Stimulated activated effector memory CD8-positive, alpha-beta T cell treated with anti-CD3 and anti-CD28 coated beads, Interleukin-12 subunit alpha, Interleukin-12 subunit beta, amount 100 ng/mL, for 72 hours (primary cell): Measurements from ENCODE around the gene GATC.

Experiments
- ATAC-seq: fragments of 150-1000 bp; cut with Tn5 transposase; 2 replicates; pipeline ENCODE4 v1.10.0; 2021
- DNase-seq, 2 donors: peaks; one replicate each; pipeline ENCODE4 v3.0.0; 2021 to 2022; ENCODE audit warnings: low spot score in 2 of 2
- H3K27ac Mint-ChIP-seq: one replicate; pipeline ENCODE4 v1.8.0; 2022; ENCODE audit warnings: mild to moderate bottlenecking, mixed read lengths
- H3K36me3 Mint-ChIP-seq: one replicate; pipeline ENCODE4 v1.8.0; 2022; ENCODE audit warnings: mild to moderate bottlenecking, mixed read lengths
- H3K4me1 Mint-ChIP-seq: one replicate; pipeline ENCODE4 v1.8.0; 2022; ENCODE audit warnings: mixed read lengths
- H3K4me3 Mint-ChIP-seq: one replicate; pipeline ENCODE4 v1.8.0; 2022; ENCODE audit warnings: mild to moderate bottlenecking, mixed read lengths
- H3K9me3 Mint-ChIP-seq: one replicate; pipeline ENCODE4 v1.8.0; 2022; ENCODE audit warnings: mixed read lengths

GATC gene

GRCh38 chr12:120445911-120446843 is at the start of gene GATC, which contains the start of gene TRIAP1:
GATC (plus strand) TSS chr12:120446444; CDS start chr12:120446481, 37 bp downstream.
TRIAP1 (minus strand) TSS chr12:120446384; CDS start chr12:120446372, 12 bp downstream.
- DNase-seq (peak; percentile 92 to 95), ATAC-seq (peak; percentile 99)
- Mint-ChIP-seq H3K4me1 (peaks cover 20% of the 10 kb centered on the region), H3K36me3 (peaks cover 95% of the 10 kb centered on the region), H3K9me3 (no peaks in the 10 kb centered on the region), H3K4me3 (peak within 1 kb of the TSS; percentile 95), H3K27ac (peak within 1 kb of the TSS; percentile 98)

- H3K4me1 Mint-ChIP-seq = peaks cover 5% of the 10 kb centered on the region
- H3K36me3 Mint-ChIP-seq = no peaks in the 10 kb centered on the region
- H3K27ac Mint-ChIP-seq = no peak overlapping the region
- no peaks in the 10 kb centered on the region for H3K9me3 Mint-ChIP-seq
- H3K4me3 Mint-ChIP-seq = no peak overlapping the region
- DNase-seq (no peak), ATAC-seq (no peak)
These were observed 48.3 kb upstream of the GATC start for GRCh38 chr12:120397824-120398540.

- no peaks in the 10 kb centered on the region for H3K9me3 Mint-ChIP-seq
- no peaks in the 10 kb centered on the region for H3K36me3 Mint-ChIP-seq
- no peak overlapping the region for H3K27ac Mint-ChIP-seq
- no peak overlapping the region for H3K4me3 Mint-ChIP-seq
- ATAC-seq = peak; percentile 88
- H3K4me1 Mint-ChIP-seq = peaks cover 4% of the 10 kb centered on the region
- no peak for DNase-seq
These were observed 46.7 kb upstream of the GATC start for GRCh38 chr12:120399531-120399930.

- Mint-ChIP-seq H3K36me3 (no peaks in the 10 kb centered on the region), H3K9me3 (no peaks in the 10 kb centered on the region), H3K4me3 (no peak overlapping the region), H3K4me1 (no peaks in the 10 kb centered on the region), H3K27ac (no peak overlapping the region)
- DNase-seq = no peak
- ATAC-seq = no peak
These were observed 44.0 kb upstream of the GATC start for GRCh38 chr12:120402217-120402616.

GRCh38 chr12:120403869-120404268 is 42.4 kb upstream of the GATC start:
- ATAC-seq = no peak
- H3K4me1 Mint-ChIP-seq = no peaks in the 10 kb centered on the region
- H3K9me3 Mint-ChIP-seq = no peaks in the 10 kb centered on the region
- no peak overlapping the region for H3K27ac Mint-ChIP-seq
- DNase-seq = no peak
- H3K4me3 Mint-ChIP-seq = no peak overlapping the region
- no peaks in the 10 kb centered on the region for H3K36me3 Mint-ChIP-seq

- no peak overlapping the region for H3K27ac Mint-ChIP-seq
- DNase-seq (no peak), ATAC-seq (no peak)
- no peaks in the 10 kb centered on the region for H3K36me3 Mint-ChIP-seq
- H3K9me3 Mint-ChIP-seq = no peaks in the 10 kb centered on the region
- H3K4me1 Mint-ChIP-seq = no peaks in the 10 kb centered on the region
- no peak overlapping the region for H3K4me3 Mint-ChIP-seq
These were observed 42.0 kb upstream of the GATC start for GRCh38 chr12:120404271-120404670.

GRCh38 chr12:120406069-120406468 is 40.2 kb upstream of the GATC start:
- Mint-ChIP-seq H3K36me3 (no peaks in the 10 kb centered on the region), H3K27ac (no peak overlapping the region), H3K4me3 (no peak overlapping the region), H3K9me3 (no peaks in the 10 kb centered on the region), H3K4me1 (no peaks in the 10 kb centered on the region)
- ATAC-seq = no peak
- DNase-seq = no peak

GRCh38 chr12:120406553-120406952 is 39.7 kb upstream of the GATC start:
- ATAC-seq (no peak), DNase-seq (no peak)
- no peaks in the 10 kb centered on the region for H3K9me3 Mint-ChIP-seq
- no peak overlapping the region for H3K4me3 Mint-ChIP-seq
- no peak overlapping the region for H3K27ac Mint-ChIP-seq
- H3K4me1 Mint-ChIP-seq = no peaks in the 10 kb centered on the region
- no peaks in the 10 kb centered on the region for H3K36me3 Mint-ChIP-seq

GRCh38 chr12:120408771-120409170 is 37.5 kb upstream of the GATC start:
- ATAC-seq (no peak), DNase-seq (no peak)
- H3K4me1 Mint-ChIP-seq = no peaks in the 10 kb centered on the region
- no peak overlapping the region for H3K27ac Mint-ChIP-seq
- no peak overlapping the region for H3K4me3 Mint-ChIP-seq
- H3K36me3 Mint-ChIP-seq = no peaks in the 10 kb centered on the region
- no peaks in the 10 kb centered on the region for H3K9me3 Mint-ChIP-seq

GRCh38 chr12:120412421-120412820 is 33.8 kb upstream of the GATC start:
- ATAC-seq = no peak

GRCh38 chr12:120413901-120414695 is 32.1 kb upstream of the GATC start:
- H3K9me3 Mint-ChIP-seq = no peaks in the 10 kb centered on the region
- H3K4me1 Mint-ChIP-seq = no peaks in the 10 kb centered on the region
- no peaks in the 10 kb centered on the region for H3K36me3 Mint-ChIP-seq
- no peak overlapping the region for H3K27ac Mint-ChIP-seq
- DNase-seq (no peak), ATAC-seq (no peak)
- no peak overlapping the region for H3K4me3 Mint-ChIP-seq

More at GRCh38 chr12:120412421-120412820, 33.8 kb upstream of the GATC start:
- H3K9me3 Mint-ChIP-seq = no peaks in the 10 kb centered on the region
- no peak overlapping the region for H3K4me3 Mint-ChIP-seq
- no peak overlapping the region for H3K27ac Mint-ChIP-seq
- DNase-seq = no peak
- H3K36me3 Mint-ChIP-seq = no peaks in the 10 kb centered on the region
- H3K4me1 Mint-ChIP-seq = no peaks in the 10 kb centered on the region

GRCh38 chr12:120416490-120417216 is 29.6 kb upstream of the GATC start:
- DNase-seq (no peak), ATAC-seq (no peak)
- Mint-ChIP-seq H3K4me3 (no peak overlapping the region), H3K27ac (no peak overlapping the region), H3K9me3 (no peaks in the 10 kb centered on the region), H3K36me3 (no peaks in the 10 kb centered on the region), H3K4me1 (no peaks in the 10 kb centered on the region)

- Mint-ChIP-seq H3K4me1 (peaks cover 2% of the 10 kb centered on the region), H3K4me3 (no peak overlapping the region), H3K36me3 (no peaks in the 10 kb centered on the region), H3K27ac (no peak overlapping the region), H3K9me3 (no peaks in the 10 kb centered on the region)
- ATAC-seq = no peak
- no peak for DNase-seq
These were observed 28.2 kb upstream of the GATC start for GRCh38 chr12:120417917-120418580.

- Mint-ChIP-seq H3K9me3 (no peaks in the 10 kb centered on the region), H3K36me3 (no peaks in the 10 kb centered on the region), H3K4me1 (peaks cover 6% of the 10 kb centered on the region), H3K27ac (no peak overlapping the region), H3K4me3 (no peak overlapping the region)
- DNase-seq (no peak), ATAC-seq (no peak)
These were observed 24.5 kb upstream of the GATC start for GRCh38 chr12:120421701-120422100.
